Cardiac septum (tissue), 1 donor: ENCODE results near the gene ABL1. TPM values are rescaled to one million over a fixed set of nuclear protein-coding genes. Genes with fewer than 3 reads are reported as not detected.
"Not testable (repeated sequence)": the region's sequence is repeated elsewhere in the genome, so short reads cannot be mapped to it uniquely, and the experiment has no call there.

Experiments used
- DNase-seq: peaks from one replicate; pipeline ENCODE4 v3.0.0-alpha.2; 2020; ENCODE audit warnings: low spot score
- intact Hi-C: fragments of 100-400 bp; cut with DNase I; formaldehyde crosslinking; loops from one replicate; pipeline ENCODE4 v1.14.0; 2022
- total RNA-seq: library from RNA; stranded (reverse); fragmentation: NEBNext Ultra II Directional; extraction: Animal tissue kit (Norgen Biotek cat#: 25700); gene quantifications from one replicate; pipeline ENCODE4 v1.2.1, GENCODE V29; 2021
- donor health status: DM: no; HTN: no; CAD: no.

ABL1 gene
- total RNA-seq, 1 donor from 2014 or later, result 38.0 TPM

DNA sequence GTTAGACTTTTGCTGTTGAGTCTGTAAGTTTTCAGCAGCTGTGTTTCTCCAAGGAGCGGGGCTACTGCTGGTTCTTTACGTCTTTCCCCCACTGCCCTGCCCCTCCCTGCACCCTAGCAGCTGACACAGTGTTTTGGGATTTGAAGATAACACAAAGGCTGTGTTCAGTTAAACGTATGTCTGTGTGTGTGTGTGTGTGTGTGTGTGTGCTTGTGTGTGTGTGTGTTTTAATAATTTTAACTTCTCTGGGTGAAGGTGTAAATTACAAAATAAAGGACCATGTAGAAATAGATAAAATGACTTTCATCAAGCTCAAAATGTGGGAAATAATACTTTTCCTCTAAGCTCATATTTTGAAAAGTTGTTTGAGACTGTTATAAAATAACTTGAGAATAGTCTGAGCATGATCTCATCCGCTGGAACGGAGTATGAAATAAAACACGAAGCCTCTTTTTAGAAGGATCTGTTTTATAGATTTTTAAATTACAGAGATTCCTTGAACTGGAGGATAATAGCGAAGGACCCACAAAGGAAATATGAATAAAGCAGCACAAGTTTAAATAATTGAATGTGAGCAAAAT lies 10.9 kb downstream of the ABL1 start:
- no peak for DNase-seq
- intact Hi-C loops, result loop anchor here (2.0 kb wide), 1 partner anchor 15 kb away; no protein-coding TSS in a partner anchor

DNA sequence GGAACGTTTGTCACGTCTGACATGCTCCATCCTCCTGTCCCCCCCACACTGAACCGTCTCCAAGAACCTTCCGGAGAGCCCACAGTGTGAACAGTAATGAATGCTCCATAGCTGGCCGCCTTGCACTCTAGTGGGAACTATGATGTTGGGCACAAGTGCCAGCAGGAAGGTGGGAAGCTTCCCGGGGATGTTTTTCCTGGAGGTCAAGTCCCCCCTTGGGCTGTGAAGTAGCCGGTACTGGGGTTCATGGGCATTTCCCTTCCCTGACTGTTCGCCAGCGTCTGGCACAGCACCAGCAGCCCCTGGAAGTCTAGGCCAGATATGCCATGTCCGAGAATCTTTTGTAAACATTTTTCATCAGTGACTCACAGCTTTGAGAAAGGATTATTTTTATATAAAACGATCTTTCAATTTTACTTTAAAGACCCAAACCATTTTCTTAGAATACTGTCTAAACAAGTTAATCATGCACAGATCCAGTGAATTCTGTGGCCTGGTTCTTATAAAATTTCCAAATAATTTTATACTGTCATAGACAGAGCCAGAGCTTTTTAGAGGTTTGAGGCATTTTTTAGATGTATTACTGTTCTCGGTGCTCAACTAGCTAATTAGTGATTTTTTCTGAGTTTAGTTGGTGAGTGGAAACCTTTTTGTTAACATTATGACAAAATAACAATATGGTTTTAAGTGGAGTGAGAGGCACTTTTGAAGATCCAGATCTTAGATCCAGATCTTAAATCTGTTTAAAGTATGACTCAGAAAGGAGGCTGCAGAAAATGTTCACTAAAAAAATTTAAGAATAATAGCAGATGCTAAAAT lies 11.6 kb downstream of the ABL1 start:
- intact Hi-C loops, result loop anchor here (1.0 to 2.0 kb wide), 2 partner anchors 14 to 65 kb away; no protein-coding TSS in a partner anchor
- DNase-seq, result no peak

DNA sequence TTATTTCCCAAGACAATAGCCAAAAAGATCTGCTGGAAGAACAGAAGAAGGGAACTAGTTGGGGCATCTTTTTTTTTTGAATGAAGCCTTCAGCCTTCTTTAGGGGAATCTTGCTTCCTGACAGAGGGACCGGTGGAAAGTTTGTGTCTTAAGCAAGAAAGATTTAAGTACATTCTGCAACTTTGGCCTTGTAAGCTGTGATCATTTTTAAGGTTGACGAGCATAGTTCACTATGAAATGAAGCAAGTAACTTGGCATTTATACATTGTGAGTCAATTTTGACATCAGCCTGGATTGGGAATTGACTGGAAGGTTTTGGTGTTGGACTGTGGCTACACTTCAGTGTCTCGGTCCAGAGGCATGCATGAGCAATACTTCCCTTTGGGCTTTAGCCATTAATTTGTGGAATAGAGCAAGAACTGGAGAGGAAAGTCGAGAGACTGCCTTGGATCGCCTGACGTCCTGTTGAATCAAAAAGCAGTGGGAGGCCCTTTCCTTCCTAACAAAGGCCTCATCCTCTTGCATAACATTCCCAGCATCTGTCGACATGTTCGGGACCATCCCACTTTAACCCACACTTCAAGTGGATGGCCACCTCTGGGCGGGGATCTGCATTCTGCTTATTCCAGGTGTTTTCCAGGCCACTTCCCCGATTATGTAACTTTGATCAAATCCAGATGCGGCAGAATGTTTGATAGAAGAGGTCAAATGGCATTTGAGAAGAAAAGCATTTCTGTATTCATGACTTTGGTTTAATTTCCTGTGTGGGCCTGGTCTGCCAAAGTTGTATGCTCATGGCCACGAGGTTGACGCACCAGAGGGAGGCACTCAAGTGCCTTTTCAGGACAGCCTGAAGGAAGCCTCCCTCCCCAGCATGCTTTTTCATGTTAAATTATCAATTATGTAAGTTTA lies 12.5 kb downstream of the ABL1 start:
- peak; percentile 81 for DNase-seq
- intact Hi-C loops, result loop anchor here (1.0 to 2.0 kb wide), 2 partner anchors 13 to 66 kb away; no protein-coding TSS in a partner anchor

DNA sequence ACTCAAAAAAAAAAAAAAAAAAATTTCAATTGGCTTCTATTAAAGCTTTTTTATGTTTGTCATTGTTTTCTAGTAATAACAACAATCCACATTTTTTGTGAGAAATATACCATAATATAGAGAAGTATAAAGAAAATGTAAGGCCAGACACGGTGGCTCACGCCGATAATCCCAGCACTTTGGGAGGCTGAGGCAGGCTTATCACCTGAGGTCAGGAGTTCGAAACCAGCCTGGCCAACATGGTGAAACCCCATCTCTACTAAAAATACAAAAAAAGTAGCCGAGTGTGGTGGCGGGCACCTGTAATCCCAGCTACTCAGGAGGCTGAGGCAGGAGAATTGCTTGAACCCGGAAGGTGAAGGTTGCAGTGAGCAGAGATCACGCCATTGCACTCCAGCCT lies 13.5 kb downstream of the ABL1 start:
- DNase-seq, intact Hi-C loops: not testable (repeated sequence)

DNA sequence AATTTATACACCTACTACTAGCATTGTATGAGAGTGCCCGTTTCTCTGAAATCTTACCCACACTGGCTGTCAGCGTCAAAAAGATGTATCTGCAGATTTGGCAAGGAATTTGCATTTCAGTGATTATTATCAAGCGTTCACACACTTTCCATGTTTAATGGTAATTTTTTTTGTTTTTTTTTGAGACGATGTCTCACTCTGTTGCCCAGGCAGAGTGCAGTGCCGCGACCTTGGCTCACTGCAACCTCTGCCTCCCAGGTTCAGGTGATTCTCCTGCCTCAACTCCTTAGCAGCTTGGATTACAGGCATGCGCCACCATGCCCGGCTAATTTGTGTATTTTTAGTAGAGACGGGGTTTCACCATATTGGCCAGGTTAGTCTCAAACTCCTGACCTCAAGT lies 14.3 kb downstream of the ABL1 start:
- DNase-seq, result no peak
- intact Hi-C loops, result no loop called here

DNA sequence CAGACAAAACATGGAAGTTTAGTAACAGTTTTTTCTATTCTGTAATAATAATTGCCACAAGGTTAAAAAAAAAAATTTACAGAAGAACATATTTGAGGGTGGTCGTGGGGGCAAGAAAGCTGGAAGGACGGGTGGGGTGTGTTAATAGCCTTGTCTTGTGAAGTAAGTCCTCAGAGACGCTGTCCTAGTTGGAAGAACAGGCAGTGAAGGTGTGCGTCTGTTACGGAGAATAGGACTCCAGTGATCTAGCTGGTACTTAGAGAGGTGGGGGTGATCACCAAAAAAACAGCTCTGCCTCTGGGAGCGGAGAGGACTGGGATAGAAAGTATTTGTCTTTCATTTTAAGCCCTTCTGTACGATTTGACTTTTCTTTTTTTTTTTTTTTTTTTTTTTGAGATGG lies 17.7 kb downstream of the ABL1 start:
- DNase-seq, result no peak
- intact Hi-C loops, result no loop called here

DNA sequence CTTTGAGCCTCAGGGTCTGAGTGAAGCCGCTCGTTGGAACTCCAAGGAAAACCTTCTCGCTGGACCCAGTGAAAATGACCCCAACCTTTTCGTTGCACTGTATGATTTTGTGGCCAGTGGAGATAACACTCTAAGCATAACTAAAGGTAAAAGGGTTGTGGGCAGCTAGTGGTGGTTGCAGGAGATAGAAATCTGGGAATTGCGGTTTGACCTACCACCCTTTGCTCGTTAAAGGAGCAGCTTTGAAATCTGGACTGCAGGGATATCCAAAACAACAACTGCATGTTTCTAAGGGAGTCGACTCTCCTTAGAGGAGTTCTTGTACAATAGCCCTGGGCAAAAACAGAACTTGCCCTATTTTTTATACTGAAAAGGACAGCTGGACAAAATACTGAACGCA lies 19.0 kb downstream of the ABL1 start:
- no peak for DNase-seq
- intact Hi-C loops, result no loop called here

DNA sequence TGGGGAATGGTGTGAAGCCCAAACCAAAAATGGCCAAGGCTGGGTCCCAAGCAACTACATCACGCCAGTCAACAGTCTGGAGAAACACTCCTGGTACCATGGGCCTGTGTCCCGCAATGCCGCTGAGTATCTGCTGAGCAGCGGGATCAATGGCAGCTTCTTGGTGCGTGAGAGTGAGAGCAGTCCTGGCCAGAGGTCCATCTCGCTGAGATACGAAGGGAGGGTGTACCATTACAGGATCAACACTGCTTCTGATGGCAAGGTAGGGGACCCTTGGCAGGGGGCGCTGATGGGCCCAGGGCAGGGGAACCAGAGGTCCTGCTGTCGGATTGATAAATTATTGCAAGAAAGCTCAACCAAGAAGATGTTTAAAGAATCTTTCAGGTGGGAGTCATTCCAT lies 19.8 kb downstream of the ABL1 start:
- DNase-seq, result no peak
- intact Hi-C loops, result no loop called here

DNA sequence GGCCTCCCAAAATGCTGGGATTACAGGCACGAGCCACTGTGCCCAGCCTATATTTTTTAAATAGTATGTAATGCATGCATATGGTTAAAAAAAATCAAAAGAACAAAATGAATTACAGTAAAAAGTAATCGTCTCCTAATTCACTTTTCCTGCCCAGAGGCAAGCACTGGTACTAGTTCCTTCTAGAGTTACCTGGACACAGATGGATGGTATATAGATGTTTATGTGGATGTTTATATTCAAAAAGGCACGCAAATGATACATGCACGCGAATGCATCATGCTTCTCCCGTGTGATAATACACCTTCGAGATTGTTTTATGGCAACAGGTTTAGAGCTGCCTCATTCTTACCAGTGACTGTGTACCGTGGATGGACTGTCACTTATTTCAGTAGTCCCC lies 21.4 kb downstream of the ABL1 start:
- DNase-seq, result no peak
- intact Hi-C loops, result no loop called here

DNA sequence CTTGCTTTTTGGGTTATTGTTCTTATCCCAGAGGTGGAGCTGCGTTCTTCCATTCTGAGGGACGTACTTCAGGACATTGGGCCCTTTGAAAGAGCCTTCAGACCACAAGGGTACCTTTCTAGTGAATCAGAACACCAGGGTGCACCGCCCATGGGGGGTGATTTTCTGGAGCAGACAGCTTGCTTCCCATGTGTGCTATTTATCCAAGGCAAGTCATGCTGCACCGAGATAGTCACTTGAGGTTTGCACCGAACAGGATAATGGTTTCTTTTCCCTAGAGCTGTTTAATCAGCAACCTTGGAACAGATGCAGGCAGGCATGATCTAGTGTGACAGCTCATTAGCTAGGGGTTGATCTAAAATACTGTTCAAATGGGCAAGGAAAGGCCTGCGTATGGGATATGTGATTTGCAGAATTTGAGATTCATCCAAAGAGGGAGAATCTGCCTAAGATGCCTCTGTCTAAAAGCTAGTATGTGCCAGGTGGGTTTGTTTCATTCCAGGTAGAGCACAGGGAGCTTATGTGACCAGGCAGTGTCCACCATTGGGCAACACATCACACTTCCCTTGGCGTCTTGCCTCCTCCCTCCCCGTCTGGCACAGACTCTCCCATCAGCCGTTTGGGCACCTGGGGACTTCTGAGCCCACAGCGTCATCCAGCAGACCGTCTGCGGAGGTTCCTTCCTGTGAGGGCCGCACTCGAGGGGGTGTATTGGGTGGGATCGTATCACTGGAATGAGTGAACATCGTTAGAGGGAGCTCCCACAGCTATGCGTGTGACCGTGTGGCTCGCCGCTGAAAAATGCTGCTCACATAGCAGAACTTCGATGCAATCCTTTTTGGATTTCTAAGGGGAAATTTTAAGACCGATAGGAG lies 23.0 kb downstream of the ABL1 start:
- intact Hi-C loops, result no loop called here
- no peak for DNase-seq

DNA sequence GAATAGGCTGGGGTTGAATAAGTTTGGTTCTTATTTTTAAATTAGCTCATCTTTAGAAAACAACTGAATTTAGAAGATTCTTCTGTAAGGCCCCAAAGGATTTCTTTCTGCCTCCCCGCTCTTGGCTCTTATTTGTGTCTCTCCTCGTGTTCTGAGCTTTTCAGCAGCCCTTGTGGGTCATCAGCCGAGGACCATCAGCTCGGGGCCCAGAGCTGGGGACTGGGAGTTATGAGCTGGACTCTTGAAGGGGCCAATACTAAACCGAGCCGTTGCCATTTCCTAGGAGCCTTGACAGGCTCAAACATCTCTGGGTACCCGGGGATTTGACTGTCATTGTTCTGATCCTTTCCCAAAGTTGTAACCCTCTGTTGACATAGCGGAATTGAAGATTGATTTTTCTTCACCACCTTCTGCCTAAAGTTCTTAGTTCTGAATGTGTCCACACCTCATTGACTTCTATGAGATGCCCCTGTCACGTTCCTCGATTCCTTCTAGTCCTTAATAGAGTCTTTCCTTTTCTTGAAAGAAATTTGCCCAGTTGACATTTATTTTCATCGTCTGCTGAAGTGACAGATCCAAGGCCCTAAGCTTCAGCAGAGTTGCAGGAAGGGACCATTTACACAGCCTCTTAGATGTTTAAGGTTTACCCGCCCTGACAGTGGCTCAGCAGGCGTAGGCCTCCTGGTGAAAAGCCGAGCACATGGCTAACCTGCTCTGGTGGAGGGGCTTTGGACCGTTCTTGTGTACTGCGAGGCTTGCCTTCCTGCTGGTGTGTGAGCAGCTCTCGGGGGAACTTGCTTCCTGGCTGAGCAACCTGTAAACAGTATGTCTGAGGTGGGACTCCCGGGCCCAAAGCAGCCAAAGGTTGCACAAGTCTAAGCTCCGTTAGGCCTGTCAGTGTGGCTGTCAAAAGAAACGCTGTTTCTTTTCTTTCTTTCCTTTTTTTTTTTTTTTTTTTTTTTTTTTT lies 24.0 kb downstream of the ABL1 start:
- intact Hi-C loops, result no loop called here

DNA sequence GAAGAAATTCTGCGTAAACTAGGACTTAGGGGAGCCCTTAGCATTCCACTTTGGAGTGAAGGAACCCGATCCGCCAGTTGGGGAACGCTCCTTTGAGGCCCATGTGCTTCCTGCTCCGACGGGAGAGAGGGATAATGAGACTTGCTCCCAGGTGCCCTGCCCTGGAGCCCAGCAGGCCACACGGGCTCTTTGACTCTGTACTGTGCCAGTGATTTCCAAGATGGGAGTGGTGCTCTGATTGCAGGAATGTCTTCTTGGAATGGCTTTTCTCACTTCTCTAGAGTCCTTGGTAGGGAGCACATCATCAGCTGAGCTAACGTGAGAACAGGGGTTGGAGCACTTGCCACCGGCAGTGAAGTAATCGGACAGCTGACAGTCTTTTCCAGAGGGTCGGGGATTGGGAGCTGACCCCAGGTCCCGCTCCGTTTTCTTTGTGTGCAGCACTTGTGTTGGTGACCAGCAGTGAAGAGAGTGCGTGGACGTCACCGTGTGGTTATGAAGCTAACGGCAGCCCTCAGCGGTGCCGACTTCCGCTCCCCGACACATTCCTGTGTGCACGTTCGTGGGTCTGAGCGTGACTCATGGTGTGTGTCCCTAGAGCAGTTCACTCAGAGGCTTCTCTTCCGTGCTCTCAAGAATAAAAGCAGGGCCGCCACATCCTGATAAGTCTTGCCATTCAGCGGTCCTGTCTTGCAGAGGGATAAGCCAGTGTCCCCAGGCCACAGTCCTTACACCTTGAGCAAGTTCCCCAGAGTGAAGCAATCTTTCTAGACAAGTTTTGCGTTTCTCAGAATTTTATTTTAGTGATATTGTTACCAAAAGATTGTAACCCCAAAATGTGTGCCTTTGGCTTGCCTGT lies 25.6 kb downstream of the ABL1 start:
- intact Hi-C loops, result loop anchor here (2.0 to 10.0 kb wide), 4 partner anchors 14 to 184 kb away; no protein-coding TSS in a partner anchor
- DNase-seq, result peak; percentile 92

More for the DNA sequence above, 24.0 kb downstream of the ABL1 start:
- no peak for DNase-seq

DNA sequence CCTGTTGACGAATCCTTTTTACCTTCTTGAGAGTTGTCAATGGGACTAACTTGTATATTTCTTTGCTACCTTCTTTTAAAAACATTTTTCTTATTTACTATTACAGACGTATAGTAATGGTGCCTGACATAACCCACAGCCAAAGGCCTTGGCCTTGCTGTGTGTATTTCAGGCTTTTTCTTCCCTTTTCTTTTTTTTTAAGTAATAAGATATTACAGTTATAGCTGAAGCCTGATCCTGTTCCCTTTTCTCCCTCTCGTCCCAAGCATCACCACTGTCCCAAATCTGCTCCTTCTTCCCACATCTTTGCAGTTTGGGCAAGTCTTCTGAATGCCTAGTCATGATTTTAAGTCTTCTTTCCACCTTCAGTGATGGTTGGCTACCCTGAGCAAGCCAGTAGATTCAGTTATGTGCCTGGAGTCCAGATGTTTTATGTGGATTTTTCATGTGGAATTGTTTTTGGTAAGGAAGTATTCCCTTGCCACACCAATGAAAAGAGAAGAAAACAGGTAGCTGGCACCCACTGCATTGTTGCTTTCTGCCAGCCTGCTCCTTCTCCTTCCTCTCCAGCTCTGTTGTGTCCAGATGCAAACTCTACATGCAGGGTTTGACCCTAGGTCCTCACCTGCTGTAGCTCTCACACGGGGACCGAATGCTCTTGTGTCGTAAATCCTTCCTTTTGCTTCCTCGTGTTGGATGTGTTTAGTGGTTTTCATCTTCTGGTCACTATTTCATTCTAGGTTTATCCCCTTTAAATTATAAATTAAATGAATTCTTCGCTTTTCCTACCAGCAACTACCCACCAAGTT lies 26.5 kb downstream of the ABL1 start:
- DNase-seq, result no peak
- intact Hi-C loops, result loop anchor here (2.0 to 10.0 kb wide), 5 partner anchors 15 to 183 kb away; no protein-coding TSS in a partner anchor

DNA sequence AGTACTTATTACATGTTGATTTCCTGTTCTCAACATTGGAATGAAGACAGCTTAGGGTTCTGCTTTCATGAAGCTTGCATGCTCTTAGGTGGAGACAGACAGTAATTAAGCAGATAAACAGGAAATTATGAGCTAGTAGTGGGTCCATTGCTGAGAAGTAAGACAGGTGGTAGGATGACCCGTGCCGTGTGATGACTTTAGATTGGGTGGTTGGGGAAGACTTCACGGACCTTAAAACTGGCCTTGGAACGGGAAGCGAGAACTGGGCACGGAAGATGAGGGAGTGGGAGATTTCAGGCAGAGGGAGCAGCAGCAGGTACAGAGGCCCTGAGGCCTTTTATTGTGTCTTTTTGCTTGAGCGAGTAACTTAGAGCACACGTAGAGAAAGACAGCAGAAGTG lies 27.2 kb downstream of the ABL1 start:
- no peak for DNase-seq
- intact Hi-C loops, result loop anchor here (2.0 to 10.0 kb wide), 2 partner anchors 153 to 183 kb away; no protein-coding TSS in a partner anchor

DNA sequence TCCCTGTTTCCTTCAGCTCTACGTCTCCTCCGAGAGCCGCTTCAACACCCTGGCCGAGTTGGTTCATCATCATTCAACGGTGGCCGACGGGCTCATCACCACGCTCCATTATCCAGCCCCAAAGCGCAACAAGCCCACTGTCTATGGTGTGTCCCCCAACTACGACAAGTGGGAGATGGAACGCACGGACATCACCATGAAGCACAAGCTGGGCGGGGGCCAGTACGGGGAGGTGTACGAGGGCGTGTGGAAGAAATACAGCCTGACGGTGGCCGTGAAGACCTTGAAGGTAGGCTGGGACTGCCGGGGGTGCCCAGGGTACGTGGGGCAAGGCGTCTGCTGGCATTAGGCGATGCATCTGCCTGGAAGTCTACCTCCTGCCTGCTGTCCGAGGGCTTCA lies 27.7 kb downstream of the ABL1 start:
- intact Hi-C loops, result loop anchor here (2.0 to 10.0 kb wide), 2 partner anchors 154 to 182 kb away; no protein-coding TSS in a partner anchor
- DNase-seq, result no peak

DNA sequence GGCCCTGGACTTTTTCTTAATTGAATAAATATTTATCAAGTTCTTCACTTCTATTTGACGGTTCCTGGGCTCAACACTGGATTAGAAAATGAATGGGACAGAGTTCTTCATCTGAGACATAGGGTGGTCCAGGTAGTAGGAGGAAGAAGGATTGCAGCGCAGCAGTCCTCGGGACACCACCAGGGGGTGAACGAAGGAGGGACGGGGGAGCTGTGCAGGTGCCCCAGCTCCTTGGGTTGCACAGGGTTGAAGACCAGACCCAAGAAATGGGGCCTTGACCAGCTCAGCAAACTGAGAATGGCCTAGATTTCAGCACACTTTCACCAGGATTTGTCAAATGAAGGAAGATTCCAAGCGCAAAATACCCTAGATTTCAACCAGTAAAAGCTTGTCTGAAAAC lies 29.5 kb downstream of the ABL1 start:
- intact Hi-C loops, result loop anchor here (2.0 to 10.0 kb wide), 2 partner anchors 74 to 180 kb away; partner anchors contain the start of gene FIBCD1
- no peak for DNase-seq
